Medulla oblongata (tissue), 1 donor: ENCODE measurements around the gene SLC17A8.

Source experiments
- DNase-seq: peaks from one replicate; pipeline ENCODE4 v3.0.0-alpha.2; 2015; ENCODE audit errors: extremely low spot score

SLC17A8 gene

DNA sequence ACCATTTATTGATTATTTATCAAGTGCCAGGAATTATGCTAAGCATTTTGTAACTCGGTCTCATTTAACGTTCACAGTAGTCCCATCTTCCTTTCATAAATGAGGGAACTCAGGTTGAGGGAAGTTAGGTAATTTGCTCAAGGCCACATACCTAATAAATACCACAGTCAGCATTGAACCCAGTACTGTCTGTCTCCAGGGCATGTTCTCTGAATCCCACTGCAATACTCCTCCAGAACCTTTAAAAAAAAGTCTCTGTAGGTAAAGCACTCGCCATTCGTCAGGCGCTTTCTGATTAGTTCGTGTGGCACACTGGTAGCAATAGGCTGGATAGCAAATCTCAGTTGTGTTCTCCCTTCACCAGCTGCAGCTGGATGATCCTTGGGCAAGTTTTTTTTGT, 14.3 kb downstream of the SLC17A8 start:
- DNase-seq, result no peak

GRCh38 chr12:100372853-100373640, 16.2 kb downstream of the SLC17A8 start:
- no peak for DNase-seq

DNA sequence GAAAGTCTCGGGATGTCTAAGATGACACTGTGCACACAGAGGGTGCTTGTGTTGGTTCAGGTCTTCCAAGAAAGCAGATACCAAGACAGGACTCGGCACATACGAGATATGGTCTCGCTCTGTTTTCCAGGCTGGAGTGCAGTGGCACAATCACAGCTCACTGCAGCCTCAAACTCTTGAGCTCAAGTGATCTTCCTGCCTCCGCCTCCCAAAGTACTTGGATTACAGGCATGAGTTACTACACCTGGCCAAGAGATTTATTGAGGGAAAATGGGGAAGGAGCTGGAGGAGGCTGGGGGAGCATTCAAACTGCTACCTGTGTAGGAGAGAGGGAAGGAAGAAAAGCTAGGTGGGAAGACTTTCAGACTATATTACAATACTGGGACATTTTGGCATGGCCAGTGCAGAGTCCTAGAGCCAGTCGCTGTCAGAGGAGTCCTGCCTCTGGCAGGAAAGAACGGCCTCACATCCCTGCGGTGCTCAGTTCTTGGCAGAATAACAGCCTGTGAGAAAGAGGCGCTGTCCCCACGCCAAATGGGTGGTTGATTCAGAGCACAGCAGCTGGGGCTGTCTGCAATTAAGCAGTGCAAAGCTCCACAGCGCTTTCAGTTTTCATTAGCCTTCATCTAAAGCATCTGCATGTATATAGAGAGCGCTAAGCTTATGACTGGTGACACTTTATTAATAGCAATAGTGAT, 18.3 kb downstream of the SLC17A8 start:
- peak; percentile 90 for DNase-seq

GRCh38 chr12:100376161-100376560, 19.3 kb downstream of the SLC17A8 start:
- no peak for DNase-seq

GRCh38 chr12:100381379-100381778, 24.5 kb downstream of the SLC17A8 start:
- no peak for DNase-seq

GRCh38 chr12:100382338-100382737, 25.5 kb downstream of the SLC17A8 start:
- DNase-seq, result no peak

DNA sequence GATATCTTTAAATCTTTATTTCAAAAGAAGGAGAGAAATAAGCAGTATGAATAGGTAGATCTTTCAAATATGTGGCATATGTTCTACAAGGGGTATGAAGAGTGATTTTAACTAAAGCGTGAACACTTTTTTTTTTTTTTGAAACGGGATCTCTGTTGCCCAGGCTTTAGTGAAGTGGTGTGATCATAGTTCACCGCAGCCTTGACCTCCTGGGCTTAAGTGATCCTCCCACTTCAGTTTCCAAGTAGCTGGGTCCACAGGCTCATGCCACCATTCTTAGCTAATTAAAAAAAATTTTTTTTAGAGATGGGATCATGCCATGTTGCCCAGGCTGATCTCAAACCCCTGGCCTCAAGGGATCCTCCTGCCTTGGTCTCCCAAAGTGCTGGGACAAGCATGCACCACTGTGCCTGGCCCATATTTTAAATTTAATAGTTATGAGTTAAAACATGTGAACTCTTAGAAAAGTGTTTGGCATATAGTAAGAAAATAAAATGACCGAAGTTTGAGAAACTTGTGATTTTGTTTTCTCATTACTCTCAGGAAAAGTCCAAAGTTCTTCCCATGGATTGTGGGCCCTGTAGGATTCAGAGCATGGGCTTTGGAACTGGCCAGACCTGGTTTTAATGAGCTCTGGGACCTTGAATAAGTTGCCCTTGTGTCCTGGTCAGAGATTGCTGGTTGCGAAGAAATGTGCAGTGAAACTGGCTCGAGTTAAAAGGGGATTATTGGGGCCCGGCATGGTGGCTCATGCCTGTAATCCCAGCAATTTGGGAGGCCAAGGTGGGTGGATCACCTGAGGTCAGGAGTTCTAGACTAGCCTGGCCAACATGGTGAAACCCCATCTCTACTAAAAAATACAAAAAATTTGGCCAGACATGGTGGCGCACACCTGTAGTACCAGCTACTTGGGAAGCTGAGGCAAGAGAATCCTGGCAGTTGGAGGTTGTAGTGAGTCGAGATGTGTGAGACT, 27.0 kb downstream of the SLC17A8 start:
- no peak for DNase-seq

DNA sequence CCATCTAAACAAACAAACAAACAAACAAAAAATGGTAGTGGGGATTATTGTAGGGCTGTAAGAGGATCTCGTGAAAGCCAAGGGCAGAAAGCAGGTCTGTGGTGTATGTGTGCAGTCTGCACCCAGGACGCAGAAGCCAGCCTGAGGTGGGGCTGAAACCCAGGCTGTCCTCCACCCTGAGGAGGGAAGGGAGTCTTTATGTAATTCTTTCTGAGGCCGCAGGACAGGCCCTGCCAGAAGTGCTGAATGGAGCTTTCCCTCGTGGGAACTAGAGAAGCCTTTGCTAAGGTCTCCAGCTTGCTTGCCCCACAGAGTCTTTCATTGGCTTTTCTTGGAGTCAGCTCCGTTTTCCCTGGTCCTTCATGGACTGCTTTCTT, 27.7 kb downstream of the SLC17A8 start:
- DNase-seq, result no peak

GRCh38 chr12:100388382-100388781, 31.5 kb downstream of the SLC17A8 start:
- DNase-seq, result no peak

DNA sequence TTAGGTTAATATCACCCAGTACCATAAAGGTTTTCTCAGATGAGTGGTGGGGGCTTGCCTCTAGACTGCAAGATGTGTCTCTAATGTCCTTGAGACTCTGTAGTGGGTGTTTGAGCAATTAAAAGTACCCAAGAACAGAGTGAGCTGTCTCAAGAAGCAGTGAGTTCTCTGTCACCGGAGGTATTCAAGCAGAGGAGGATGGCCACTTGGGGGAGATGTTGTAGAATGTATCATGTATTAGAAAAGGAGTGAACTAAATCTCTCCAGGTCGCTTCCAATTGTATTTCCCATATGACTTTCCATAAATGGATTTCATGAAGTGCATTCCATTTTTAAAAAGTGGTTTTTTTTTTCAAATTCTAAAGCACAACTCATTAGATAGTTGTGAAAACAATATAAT, 35.0 kb downstream of the SLC17A8 start:
- DNase-seq, result no peak

- DNase-seq, result no peak
These were observed 36.3 kb downstream of the SLC17A8 start for GRCh38 chr12:100393200-100393599.

DNA sequence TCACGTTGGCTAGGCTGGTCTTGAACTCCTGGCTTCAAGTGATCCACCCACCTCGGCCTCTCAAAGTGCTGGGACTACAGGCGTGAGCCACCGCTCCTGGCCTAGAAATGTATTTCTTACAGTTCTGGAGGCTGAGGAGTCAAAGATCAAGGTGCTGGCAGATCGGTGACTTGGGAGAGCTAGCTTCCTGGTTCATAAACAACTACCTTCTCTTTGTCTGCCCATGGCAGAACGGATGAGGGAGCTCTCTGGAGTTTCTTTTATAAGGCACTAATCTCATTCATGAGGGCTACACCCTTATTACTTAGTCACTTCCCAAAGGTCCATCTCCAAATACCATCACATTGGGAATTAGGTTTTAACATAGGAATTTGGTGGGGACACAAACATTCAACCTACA, 38.9 kb downstream of the SLC17A8 start:
- no peak for DNase-seq

DNA sequence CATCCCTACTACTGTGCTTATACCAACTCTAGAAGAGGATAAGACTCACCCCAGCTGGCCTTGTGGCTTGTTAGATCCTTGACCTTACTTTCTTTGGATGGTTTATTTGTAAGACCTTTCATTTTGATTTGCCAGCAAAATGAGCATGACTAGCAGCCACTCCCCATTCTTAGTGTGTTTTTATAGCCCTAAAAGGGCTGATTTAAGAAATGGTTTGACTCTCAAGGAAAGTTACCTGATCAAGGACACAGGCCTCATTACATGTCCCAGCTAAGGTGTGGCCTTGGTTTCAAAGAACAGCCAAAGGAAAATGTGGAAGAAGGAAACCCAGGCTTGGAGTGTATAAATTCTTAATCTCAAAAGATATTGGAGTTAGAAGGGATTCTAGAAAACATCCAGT, 41.4 kb downstream of the SLC17A8 start:
- DNase-seq, result no peak

GRCh38 chr12:100399095-100399494, 42.2 kb downstream of the SLC17A8 start:
- no peak for DNase-seq

- no peak for DNase-seq
These were observed 44.8 kb downstream of the SLC17A8 start for GRCh38 chr12:100401660-100402059.

DNA sequence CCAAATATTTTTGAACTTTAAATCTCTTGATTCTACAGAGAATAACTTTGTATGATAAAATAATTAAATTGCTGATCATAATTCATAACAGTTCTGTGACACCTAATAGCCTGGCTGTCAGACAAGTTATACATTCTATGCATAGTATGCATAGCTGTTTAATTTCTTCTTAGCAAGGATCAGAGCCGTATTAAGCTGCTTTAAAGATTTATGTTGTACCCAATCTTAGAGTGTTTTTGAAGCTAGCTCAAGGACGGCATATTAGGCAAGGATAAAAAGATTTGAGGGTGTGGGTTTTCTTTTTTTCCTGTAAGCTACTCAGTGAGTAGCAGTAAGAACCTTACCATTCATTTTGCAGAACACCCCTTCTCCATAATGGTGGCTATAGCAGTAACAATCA, 45.9 kb downstream of the SLC17A8 start:
- DNase-seq, result no peak

- DNase-seq, result no peak
These were observed 46.6 kb downstream of the SLC17A8 start for GRCh38 chr12:100403446-100403845.

- DNase-seq, result peak; percentile 16
These were observed 48.0 kb downstream of the SLC17A8 start for GRCh38 chr12:100404769-100405407.

- no peak for DNase-seq
These were observed 56.1 kb downstream of the SLC17A8 start for GRCh38 chr12:100413001-100413400.

- no peak for DNase-seq
These were observed 57.9 kb downstream of the SLC17A8 start for GRCh38 chr12:100414739-100415138.

DNA sequence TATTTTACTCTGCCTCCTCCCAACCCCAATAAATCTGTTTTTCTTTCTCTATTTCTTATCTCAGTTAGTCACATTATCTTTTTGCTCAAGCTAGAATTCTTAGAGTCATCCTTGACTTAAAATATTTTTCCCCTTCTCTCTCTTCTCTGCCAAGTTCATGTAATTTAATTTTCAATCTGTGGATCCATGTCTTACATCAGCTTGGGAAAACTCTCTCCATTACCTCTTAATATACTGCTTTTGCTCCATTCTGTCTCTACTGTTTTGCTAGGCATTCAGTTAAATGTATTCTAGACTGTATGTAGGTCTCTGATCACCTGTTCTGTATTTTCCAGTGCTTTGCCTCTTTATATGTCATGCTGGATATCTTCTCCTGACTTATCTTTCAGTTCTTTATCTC, 65.8 kb downstream of the SLC17A8 start:
- DNase-seq, result no peak

GRCh38 chr12:100426145-100426544, 69.3 kb downstream of the SLC17A8 start:
- DNase-seq, result no peak
